Left lung (tissue), 10 donors: Measurements from ENCODE around the gene CCDC178. TPM values are rescaled to one million over a fixed set of nuclear protein-coding genes. Genes with fewer than 3 reads are reported as not detected.

ENCODE experiments used
- ATAC-seq: fragments of 200-7000 bp; cut with Tn5 transposase; one replicate; pipeline ENCODE4 v1.9.1; 2020; ENCODE audit warnings: moderate library complexity
- DNase-seq, 4 donors: peaks; one replicate each; pipeline ENCODE4 v3.0.0-alpha.2; 2013 to 2020
- H3K27ac ChIP-seq, 2 donors: fragments of 200-600 bp; sonication (generic) in 1 of 2; one replicate each; pipeline versions ENCODE4 v1.5.0 to v1.8.0; 2020 to 2021
- H3K27me3 ChIP-seq, 2 donors: fragments of 200-600 bp; sonication (generic) in 1 of 2; one replicate each; pipeline versions ENCODE4 v1.5.0 to v1.8.0; 2020 to 2021
- H3K36me3 ChIP-seq, 2 donors: fragments of 200-600 bp; sonication (generic) in 1 of 2; one replicate each; pipeline versions ENCODE4 v1.5.0 to v1.8.0; 2020 to 2021
- H3K4me1 ChIP-seq, 2 donors: fragments of 200-600 bp; one replicate each; pipeline ENCODE4 v1.8.0; 2021
- H3K4me3 ChIP-seq, 2 donors: fragments of 200-600 bp; sonication (generic) in 1 of 2; one replicate each; pipeline versions ENCODE4 v1.5.0 to v1.8.0; 2020 to 2021; ENCODE audit warnings: mild to moderate bottlenecking in 1 of 2
- H3K9me3 ChIP-seq, 2 donors: fragments of 200-600 bp; sonication (generic) in 1 of 2; one replicate each; pipeline versions ENCODE4 v1.5.0 to v1.8.0; 2020 to 2021
- intact Hi-C, 2 donors: fragments of 100-400 bp; cut with DNase I; formaldehyde crosslinking; loops; one replicate each; pipeline versions ENCODE4 v1.11.2 to v1.14.2; 2022
- polyA plus RNA-seq, 6 donors: library from polyadenylated mRNA; unstranded; fragments of 120-200 nt; gene quantifications; one replicate each; pipeline ENCODE4 v1.2.1, GENCODE V29; 2013; ENCODE audit not compliant: insufficient read length in 6 of 6
- total RNA-seq, 2 donors: library from RNA; stranded (reverse); fragmentation: NEBNext Ultra II Directional; extraction: Animal tissue kit (Norgen Biotek cat#: 25700); gene quantifications; one replicate each; pipeline ENCODE4 v1.2.1, GENCODE V29; 2021
- TF ChIP-seq, protein P1 (sequence below), 2 donors: fragments of 200-600 bp; sonication (generic) in 1 of 2; IDR thresholded peaks; one replicate each; pipeline versions ENCODE4 v1.5.0 to v1.8.0; 2021; ENCODE audit warnings: antibody characterized with exemption in 2 of 2
- donor health status: DM: no; HTN: yes; CAD: no.
- donor health status: DM: no; HTN: no; CAD: no.

The CCDC178 gene
- total and polyA plus RNA-seq, 8 donors: 0.73 to 2.9 (median 2.2) TPM; not detected in 1

DNA sequence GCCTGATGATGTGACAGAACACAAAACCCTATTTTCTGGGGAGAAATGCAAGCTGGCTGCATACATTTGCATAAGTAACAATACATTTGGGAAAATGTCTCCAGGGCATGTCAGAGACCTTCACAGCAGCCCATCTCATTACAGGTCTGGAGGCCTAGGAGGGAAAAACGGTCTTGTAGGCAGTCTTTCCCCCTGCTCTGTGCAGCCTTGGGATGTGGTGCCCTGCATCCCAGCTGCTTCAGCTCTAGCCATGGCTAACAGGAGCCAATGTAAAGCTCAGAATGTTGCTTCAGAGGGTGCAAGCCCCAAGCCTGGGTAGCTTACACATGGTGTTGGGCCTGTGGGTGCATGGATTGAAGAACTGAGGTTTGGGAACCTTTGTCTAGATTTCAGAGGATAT is 133.0 kb downstream of the CCDC178 start:
- peaks cover 0 to 12% of the 10 kb centered on the region in 2 donors for H3K9me3 ChIP-seq
- no peak for ATAC-seq
- no peak overlapping the region for H3K27ac ChIP-seq
- H3K36me3 ChIP-seq: no peaks in the 10 kb centered on the region
- intact Hi-C loops: no loop called here
- no peak for DNase-seq
- H3K4me3 ChIP-seq: no peak overlapping the region
- TF ChIP-seq, protein P1, sequence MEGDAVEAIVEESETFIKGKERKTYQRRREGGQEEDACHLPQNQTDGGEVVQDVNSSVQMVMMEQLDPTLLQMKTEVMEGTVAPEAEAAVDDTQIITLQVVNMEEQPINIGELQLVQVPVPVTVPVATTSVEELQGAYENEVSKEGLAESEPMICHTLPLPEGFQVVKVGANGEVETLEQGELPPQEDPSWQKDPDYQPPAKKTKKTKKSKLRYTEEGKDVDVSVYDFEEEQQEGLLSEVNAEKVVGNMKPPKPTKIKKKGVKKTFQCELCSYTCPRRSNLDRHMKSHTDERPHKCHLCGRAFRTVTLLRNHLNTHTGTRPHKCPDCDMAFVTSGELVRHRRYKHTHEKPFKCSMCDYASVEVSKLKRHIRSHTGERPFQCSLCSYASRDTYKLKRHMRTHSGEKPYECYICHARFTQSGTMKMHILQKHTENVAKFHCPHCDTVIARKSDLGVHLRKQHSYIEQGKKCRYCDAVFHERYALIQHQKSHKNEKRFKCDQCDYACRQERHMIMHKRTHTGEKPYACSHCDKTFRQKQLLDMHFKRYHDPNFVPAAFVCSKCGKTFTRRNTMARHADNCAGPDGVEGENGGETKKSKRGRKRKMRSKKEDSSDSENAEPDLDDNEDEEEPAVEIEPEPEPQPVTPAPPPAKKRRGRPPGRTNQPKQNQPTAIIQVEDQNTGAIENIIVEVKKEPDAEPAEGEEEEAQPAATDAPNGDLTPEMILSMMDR (IDR thresholded peaks at IDR 0.05): no peak
- no peaks in the 10 kb centered on the region for H3K4me1 ChIP-seq
- no peaks in the 10 kb centered on the region for H3K27me3 ChIP-seq

DNA sequence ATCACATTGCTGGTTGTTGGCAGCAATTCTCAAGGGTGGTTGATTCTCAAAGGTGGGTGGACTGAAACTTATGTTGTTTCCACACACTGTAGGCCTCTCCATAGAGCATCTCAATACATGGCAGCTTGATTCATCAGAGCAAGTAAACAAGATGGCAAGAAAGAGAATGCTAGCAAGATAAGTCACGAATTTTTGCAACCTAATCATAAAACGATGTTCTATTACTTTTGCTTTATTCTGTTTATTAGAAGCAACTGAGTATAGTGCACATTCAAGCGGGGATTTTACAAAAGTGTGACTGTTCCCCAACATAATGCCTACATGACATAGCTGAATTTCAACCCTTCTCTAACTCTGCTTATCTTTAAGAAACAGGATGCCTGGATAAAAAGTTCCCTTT is 136.2 kb downstream of the CCDC178 start:
- no peak for DNase-seq
- Histone ChIP-seq H3K27ac (no peak overlapping the region), H3K4me1 (no peaks in the 10 kb centered on the region), H3K36me3 (no peaks in the 10 kb centered on the region), H3K9me3 (peaks cover 0 to 8% of the 10 kb centered on the region in 2 donors), H3K4me3 (no peak overlapping the region), H3K27me3 (no peaks in the 10 kb centered on the region)
- TF ChIP-seq, protein P1 (IDR thresholded peaks at IDR 0.05): no peak
- intact Hi-C loops: no loop called here
- no peak for ATAC-seq

DNA sequence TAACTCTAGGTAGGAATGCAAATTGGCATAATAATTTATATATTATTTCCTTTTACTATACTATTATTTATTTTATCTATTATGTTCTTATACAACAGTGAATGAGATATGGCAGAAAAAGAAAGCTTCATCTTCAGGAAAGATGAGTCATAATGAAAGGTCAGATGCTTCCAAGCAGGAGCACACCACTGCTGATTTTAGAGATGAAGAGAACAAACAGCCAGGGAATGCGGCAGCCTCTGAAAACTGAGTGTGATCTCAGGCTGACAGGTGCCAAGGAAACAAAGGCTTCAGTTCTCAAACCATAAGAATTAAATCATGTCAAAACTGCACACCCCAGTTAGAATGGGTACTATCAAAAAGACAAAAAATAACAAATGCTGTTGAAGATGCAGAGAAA is 149.0 kb downstream of the CCDC178 start:
- no peaks in the 10 kb centered on the region for H3K9me3 ChIP-seq
- no peak for DNase-seq
- ATAC-seq: no peak
- H3K4me1 ChIP-seq: no peaks in the 10 kb centered on the region
- no peak overlapping the region for H3K4me3 ChIP-seq
- H3K36me3 ChIP-seq: no peaks in the 10 kb centered on the region
- intact Hi-C loops: no loop called here
- H3K27me3 ChIP-seq: no peaks in the 10 kb centered on the region
- H3K27ac ChIP-seq: no peak overlapping the region
- TF ChIP-seq, protein P1 (IDR thresholded peaks at IDR 0.05): no peak

DNA sequence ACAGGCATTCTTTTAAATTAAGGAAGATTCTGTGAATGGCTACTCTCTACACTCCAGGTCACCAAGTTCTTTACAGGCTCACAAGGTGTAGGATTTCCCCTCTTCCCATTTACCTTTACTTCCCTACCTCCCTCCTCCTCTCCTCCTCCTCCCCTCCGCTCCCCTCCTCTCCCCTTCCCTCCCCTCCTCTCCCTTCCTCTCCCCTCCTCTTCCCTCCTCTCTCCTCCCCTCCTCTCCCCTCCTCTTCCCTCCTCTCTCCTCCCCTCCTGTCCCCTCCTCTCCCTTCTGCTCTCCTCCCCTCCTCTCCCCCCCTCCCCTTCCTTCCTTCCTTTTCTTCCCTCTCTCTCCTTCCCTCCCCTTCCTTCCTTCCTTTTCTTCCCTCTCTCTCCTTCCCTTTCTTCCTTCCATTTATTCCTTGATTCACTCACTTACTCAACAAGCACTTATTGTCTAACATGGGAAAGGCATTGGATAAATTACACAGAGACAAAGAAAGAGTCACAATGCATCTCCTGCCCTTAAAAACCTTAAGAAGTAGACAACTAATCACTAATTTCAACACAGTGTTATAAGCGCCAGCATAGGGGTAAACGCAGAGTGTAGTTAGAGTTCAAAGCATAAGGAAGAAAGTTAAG is 152.3 kb downstream of the CCDC178 start:
- Histone ChIP-seq H3K4me1 (no peaks in the 10 kb centered on the region), H3K27ac (no peak overlapping the region), H3K9me3 (no peaks in the 10 kb centered on the region), H3K36me3 (no peaks in the 10 kb centered on the region), H3K4me3 (no peak overlapping the region), H3K27me3 (no peaks in the 10 kb centered on the region)
- intact Hi-C loops: no loop called here
- TF ChIP-seq, protein P1 (IDR thresholded peaks at IDR 0.05): no peak
- DNase-seq (no peak), ATAC-seq (no peak)

DNA sequence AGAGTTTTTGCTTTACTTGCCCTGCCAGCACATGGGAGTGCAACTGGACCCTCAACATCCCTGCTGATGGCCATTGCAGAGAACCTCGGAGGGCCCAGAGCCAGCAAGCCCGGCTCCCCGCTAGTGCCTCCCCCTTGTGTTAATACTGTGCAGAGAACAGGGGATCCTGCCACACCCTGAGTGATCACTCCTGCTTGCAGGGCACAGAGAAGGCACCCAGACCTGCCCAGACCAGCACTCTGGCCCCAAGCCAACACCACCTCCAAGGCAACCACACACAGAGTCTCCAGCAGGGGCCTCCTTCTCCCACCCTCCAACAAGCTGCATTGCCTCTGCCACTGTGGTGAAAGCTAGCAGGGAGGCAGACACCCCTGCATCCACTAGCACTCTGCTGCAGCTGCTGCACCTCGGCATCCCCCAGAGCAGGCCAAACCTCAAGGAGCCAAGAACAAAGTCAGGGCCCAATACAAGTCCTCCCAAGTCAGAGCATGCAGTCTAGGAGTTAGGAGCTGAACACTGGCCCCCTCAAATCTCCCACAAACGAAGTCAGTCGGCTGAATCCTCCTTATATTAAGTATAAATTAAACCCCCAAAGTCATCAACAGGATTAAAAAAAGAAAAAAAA is 157.7 kb downstream of the CCDC178 start:
- intact Hi-C loops: no loop called here
- no peak for ATAC-seq

More for the DNA sequence above, 157.7 kb downstream of the CCDC178 start:
- no peaks in the 10 kb centered on the region for H3K4me1 ChIP-seq
- no peak overlapping the region for H3K4me3 ChIP-seq
- no peaks in the 10 kb centered on the region for H3K9me3 ChIP-seq
- no peaks in the 10 kb centered on the region for H3K27me3 ChIP-seq
- H3K36me3 ChIP-seq: no peaks in the 10 kb centered on the region
- peak in 1 of 4 donors; percentile 28 for DNase-seq
- no peak overlapping the region for H3K27ac ChIP-seq
- TF ChIP-seq, protein P1 (IDR thresholded peaks at IDR 0.05): no peak
